GM12874 (cell line): ENCODE data around the gene PKNOX1.

Source experiments
- CTCF ChIP-seq: IDR thresholded peaks from 2 replicates; pipeline ENCODE4 v1.5.1; 2011; ENCODE audit warnings: low read depth, mild to moderate bottlenecking, control low read depth, low read length, moderate library complexity; ENCODE audit not compliant: insufficient read depth

Gene PKNOX1

GRCh38 chr21:42975886-42976608 lies 1.7 kb downstream of the PKNOX1 start:
- TF ChIP-seq CTCF: no peak

GRCh38 chr21:42980312-42981213 lies 6.2 kb downstream of the PKNOX1 start:
- no peak for TF ChIP-seq CTCF

DNA sequence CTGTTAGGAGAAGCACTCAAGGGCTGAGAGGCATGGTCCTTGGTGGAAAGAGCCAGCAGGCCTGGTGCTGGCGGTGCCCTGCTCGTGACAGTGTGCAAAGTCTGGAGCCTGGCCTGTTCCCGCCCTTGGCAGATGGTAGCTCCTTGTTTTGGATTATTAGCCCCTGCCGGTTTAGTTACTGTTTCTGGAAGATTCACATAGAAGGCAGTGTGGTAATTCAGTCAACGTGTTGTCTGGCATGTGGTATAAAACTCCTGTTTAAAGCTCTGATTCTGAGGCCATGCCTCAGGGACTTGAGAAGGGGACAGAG lies 6.8 kb downstream of the PKNOX1 start:
- TF ChIP-seq CTCF: no peak

DNA sequence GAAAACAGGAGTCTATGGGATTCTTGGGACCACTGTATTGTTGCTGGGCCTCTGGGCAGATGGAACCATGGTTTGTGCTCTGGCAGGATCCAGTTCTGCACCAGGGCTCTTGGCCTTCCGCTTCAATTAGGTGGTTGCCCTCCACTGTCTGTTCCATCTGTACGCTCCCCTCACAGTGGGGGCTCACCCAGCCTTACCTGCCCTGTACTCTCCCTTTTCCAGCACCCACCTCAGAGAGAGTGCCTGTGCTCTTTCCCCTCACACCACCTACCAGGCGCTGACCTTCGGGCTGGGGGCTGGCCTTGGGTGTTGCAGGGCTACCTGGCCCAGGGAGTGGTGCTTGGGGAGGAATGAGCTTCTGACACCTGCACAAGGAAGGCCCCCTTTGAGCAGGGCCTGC lies 7.5 kb downstream of the PKNOX1 start:
- TF ChIP-seq CTCF: no peak

- TF ChIP-seq CTCF: no peak
These were observed 8.7 kb downstream of the PKNOX1 start for GRCh38 chr21:42983103-42983502.

DNA sequence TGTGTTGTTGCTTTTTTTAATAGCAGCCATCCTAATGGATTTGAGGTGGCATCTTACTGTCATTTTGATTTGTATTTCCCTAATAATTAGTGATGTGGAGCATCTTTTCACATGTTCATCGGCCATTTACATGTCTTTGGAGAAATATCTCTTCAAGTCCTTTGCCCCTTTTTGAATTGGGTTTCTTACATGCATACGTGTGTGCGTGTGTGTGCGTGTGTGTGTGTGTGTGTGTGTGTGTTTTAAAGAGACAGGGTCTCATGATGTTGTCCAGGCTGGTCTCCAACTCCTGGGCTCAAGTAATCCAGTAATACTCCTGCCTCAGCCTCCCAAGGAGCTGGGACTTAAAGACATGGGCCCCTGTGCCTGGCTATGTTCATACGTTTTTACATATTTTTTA lies 9.5 kb downstream of the PKNOX1 start:
- TF ChIP-seq CTCF: no peak

DNA sequence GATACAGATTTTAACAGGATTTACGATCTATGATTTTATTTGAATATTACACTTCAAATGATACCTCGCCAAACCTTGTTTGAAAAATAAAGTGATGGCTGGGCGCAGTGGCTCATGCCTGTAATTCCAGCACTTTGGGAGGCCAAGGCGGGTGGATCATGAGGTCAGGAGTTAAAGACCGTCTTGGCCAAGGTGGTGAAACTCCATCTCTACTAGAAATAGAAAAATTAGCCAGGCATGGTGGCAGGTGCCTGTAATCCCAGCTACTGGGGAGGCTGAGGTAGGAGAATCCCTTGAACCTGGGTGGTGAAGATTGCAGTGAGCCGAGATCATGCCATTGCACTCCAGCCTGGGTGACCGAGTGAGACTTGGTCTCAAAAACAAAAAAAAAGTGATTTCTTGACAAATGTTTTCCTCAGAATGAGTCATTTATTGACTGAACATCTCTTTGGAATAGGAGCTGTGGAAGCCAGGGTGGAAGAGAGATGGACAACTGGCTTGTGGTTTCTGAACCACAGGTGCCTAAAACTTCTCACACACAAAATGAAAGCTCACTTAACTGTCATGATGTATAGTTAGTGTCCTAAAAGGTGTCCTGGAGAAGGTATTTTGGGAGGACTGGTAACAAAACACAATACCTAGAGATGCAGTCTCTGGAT lies 11.9 kb downstream of the PKNOX1 start:
- no peak for TF ChIP-seq CTCF
